ENCODE results near the gene FARS2.
A peak's percentile ranks its signal among the peaks of the same experiment; 100 is the strongest.

The FARS2 gene

GRCh38 chr6:5250451-5250850 is 10.9 kb upstream of the FARS2 start:
- DNase-seq: no peak

GRCh38 chr6:5250911-5251310 is 10.4 kb upstream of the FARS2 start:
- no peak for DNase-seq

GRCh38 chr6:5256952-5257351 is 4.4 kb upstream of the FARS2 start:
- no peak for DNase-seq

- DNase-seq: no peak
These were observed 3.9 kb upstream of the FARS2 start for GRCh38 chr6:5257400-5257799.

GRCh38 chr6:5259428-5259827 is 1.9 kb upstream of the FARS2 start:
- no peak for DNase-seq

- peak; percentile 57 for DNase-seq
These were observed 1.1 kb upstream of the FARS2 start for GRCh38 chr6:5260111-5260620.

GRCh38 chr6:5261545-5262109 is 314 bp downstream of the FARS2 start:
- DNase-seq: no peak

- DNase-seq: no peak
These were observed 5.1 kb downstream of the FARS2 start for GRCh38 chr6:5266423-5266822.

GRCh38 chr6:5270093-5270680 is 8.9 kb downstream of the FARS2 start:
- DNase-seq: no peak

- no peak for DNase-seq
These were observed 10.6 kb downstream of the FARS2 start for GRCh38 chr6:5271926-5272325.

- no peak for DNase-seq
These were observed 12.9 kb downstream of the FARS2 start for GRCh38 chr6:5274231-5274630.

- no peak for DNase-seq
These were observed 14.2 kb downstream of the FARS2 start for GRCh38 chr6:5275497-5275896.

- DNase-seq: no peak
These were observed 15.3 kb downstream of the FARS2 start for GRCh38 chr6:5276581-5276980.

- DNase-seq: no peak
These were observed 16.3 kb downstream of the FARS2 start for GRCh38 chr6:5277589-5277988.

GRCh38 chr6:5278047-5278446 is 16.7 kb downstream of the FARS2 start:
- no peak for DNase-seq

- no peak for DNase-seq
These were observed 17.3 kb downstream of the FARS2 start for GRCh38 chr6:5278565-5279120.

- no peak for DNase-seq
These were observed 18.6 kb downstream of the FARS2 start for GRCh38 chr6:5279891-5280338.

GRCh38 chr6:5280920-5281319 is 19.6 kb downstream of the FARS2 start:
- no peak for DNase-seq

- no peak for DNase-seq
These were observed 20.9 kb downstream of the FARS2 start for GRCh38 chr6:5282191-5282623.

- DNase-seq: no peak
These were observed 23.8 kb downstream of the FARS2 start for GRCh38 chr6:5285081-5285480.

GRCh38 chr6:5285526-5285925 is 24.2 kb downstream of the FARS2 start:
- DNase-seq: no peak

GRCh38 chr6:5286780-5287179 is 25.5 kb downstream of the FARS2 start:
- DNase-seq: no peak

- no peak for DNase-seq
These were observed 26.1 kb downstream of the FARS2 start for GRCh38 chr6:5287205-5287965.

- no peak for DNase-seq
These were observed 26.6 kb downstream of the FARS2 start for GRCh38 chr6:5287966-5288297.

Data from activated T-cell treated with anti-CD3 and anti-CD28 coated beads for 4 hours (primary cell).